Heart left ventricle (tissue), 16 donors: ENCODE results near the gene TAGLN2. TPM values are rescaled to one million over a fixed set of nuclear protein-coding genes. Genes with fewer than 3 reads are reported as not detected.

Experiments
- ATAC-seq, 4 donors: fragments of 200-7000 bp; cut with Tn5 transposase; one replicate each; pipeline ENCODE4 v1.9.1; 2020 to 2022; ENCODE audit warnings: moderate library complexity in 4 of 4, mild to moderate bottlenecking in 3 of 4, moderate number of reproducible peaks in 1 of 4
- DNase-seq, 5 donors: peaks; one replicate each; pipeline ENCODE4 v3.0.0-alpha.2; 2020
- H3K27ac ChIP-seq, 12 donors: fragments of 200-600 bp; sonication (generic) in 4 of 12; one replicate each; pipeline versions ENCODE4 v1.5.0 to v1.8.0; 2016 to 2022; ENCODE audit warnings: mild to moderate bottlenecking in 2 of 12
- H3K27me3 ChIP-seq, 9 donors: fragments of 200-600 bp; sonication (generic) in 2 of 9; one replicate each; pipeline versions ENCODE4 v1.5.1 to v1.8.0; 2016 to 2022; ENCODE audit warnings: mild to moderate bottlenecking in 3 of 9
- H3K36me3 ChIP-seq, 9 donors: fragments of 200-600 bp; sonication (generic) in 2 of 9; one replicate each; pipeline versions ENCODE4 v1.5.0 to v1.8.0; 2018 to 2022; ENCODE audit warnings: mild to moderate bottlenecking in 2 of 9
- H3K4me1 ChIP-seq, 12 donors: fragments of 200-600 bp; sonication (generic) in 4 of 12; one replicate each; pipeline versions ENCODE4 v1.5.0 to v1.8.0; 2016 to 2022; ENCODE audit warnings: mild to moderate bottlenecking in 3 of 12
- H3K4me3 ChIP-seq, 12 donors: fragments of 200-600 bp; sonication (generic) in 4 of 12; one replicate each; pipeline versions ENCODE4 v1.5.0 to v1.8.0; 2017 to 2022; ENCODE audit warnings: mild to moderate bottlenecking in 9 of 12, moderate library complexity in 4 of 12
- H3K9me3 ChIP-seq, 12 donors: fragments of 200-600 bp; sonication (generic) in 4 of 12; one replicate each; pipeline versions ENCODE4 v1.5.0 to v1.8.0; 2016 to 2022; ENCODE audit warnings: mild to moderate bottlenecking in 1 of 12
- POLR2A ChIP-seq, 2 donors: fragments of 450-650 bp; IDR thresholded peaks; one replicate each; pipeline ENCODE4 v1.6.1; 2017; ENCODE audit warnings: antibody characterized with exemption in 2 of 2, mild to moderate bottlenecking in 2 of 2, moderate library complexity in 2 of 2
- WGBS, 4 donors: extraction: QIAGEN DNeasy Blood & Tissue Kit in 2 of 4; methylation state at CpG; one replicate each; pipeline versions ENCODE4 v1.1.5 to v1.1.7; 2013 to 2018; 5-methylcytosine and 5-hydroxymethylcytosine counted together
- intact Hi-C, 10 donors: fragments of 100-400 bp; cut with DNase I; formaldehyde crosslinking; loops; one replicate each; pipeline versions ENCODE4 v1.11.1 to v1.14.2; 2022
- polyA plus RNA-seq, 2 donors: library from polyadenylated mRNA; stranded (reverse); fragments of 200-250 nt; gene quantifications; one replicate each; pipeline ENCODE4 v1.2.3, GENCODE V29; 2013
- total RNA-seq, 9 donors: library from RNA; depleted of rRNA in 2 of 9; stranded (reverse); fragments of >200 nt in 2 of 9; fragmentation: NEBNext Ultra II Directional in 3 of 9; extraction: Animal tissue kit (Norgen Biotek cat#: 25700) in 3 of 9; gene quantifications; one replicate each; pipeline versions ENCODE4 v1.1.0 to v1.2.4, GENCODE V29; 2016 to 2023
- TF ChIP-seq, protein P1 (sequence below), 12 donors: fragments of 200-600 bp; sonication (generic) in 4 of 12; IDR thresholded peaks; one replicate each; pipeline versions ENCODE4 v1.5.0 to v1.8.0; 2018 to 2022; ENCODE audit warnings: antibody characterized with exemption in 12 of 12, mild to moderate bottlenecking in 5 of 12
- donor health status: ischemic (EF 13 %, LVEDD 7.1; RV severe dilation, severe dysfunction).
- donor health status: healthy with polysubstance abuse.
- donor health status: DM: no; HTN: yes; CAD: no.
- donor health status: DM: no; HTN: no; CAD: no.
- donor health status: ischemic (EF 25% LVEDD 6.9; RV normal size, moderate dysfunction).
- donor health status: ischemic (EF 25% LVEDD 5.7; RV mildly dilated, moderate dysfunction).
- donor health status: healthy.
- donor health status: DM: yes; HTN: yes; CAD: no.
- donor health status: ischemic (EF 35%, LVEDD 5.7; RV mildly dilated, moderate dysfunction).
- donor health status: nonischemic (EF 11% LVEDD 7.7; RV severe dilation, severe dysfunction).
- donor health status: DM: yes; HTN: yes; CAD: no.
- donor health status: PGD.
- donor health status: ischemic (EF 29% LVEDD 5.4; RV normal size, mild dysfunction).
- donor health status: nonischemic (EF 23%, LVEDD 6.1; RV moderate dilation, normal function).

Gene TAGLN2
- total and polyA plus RNA-seq, 11 donors = 84.3 to 246 (median 131) TPM

- Histone ChIP-seq H3K36me3 (peaks cover 0 to 53% (median 43%) of the 10 kb centered on the region in 9 donors), H3K4me3 (peak overlapping the region in 8 of 12 donors; percentile 66 to 99 (median 84)), H3K4me1 (peaks cover 7 to 76% (median 60%) of the 10 kb centered on the region in 12 donors), H3K9me3 (no peaks in the 10 kb centered on the region), H3K27ac (peak overlapping the region in 11 of 12 donors; percentile 86 to 100 (median 97)), H3K27me3 (no peaks in the 10 kb centered on the region)
- ATAC-seq = no peak
- WGBS, 4 donors = 49 to 67% (median 59%) methylated on average over 1 of the region's 1 CpG
- intact Hi-C loops = loop anchor here in 4 of 10 donors (10.0 kb wide), 2 partner anchors 66 to 906 kb away; no protein-coding TSS in a partner anchor
- no peak for DNase-seq
- TF ChIP-seq, protein P1, sequence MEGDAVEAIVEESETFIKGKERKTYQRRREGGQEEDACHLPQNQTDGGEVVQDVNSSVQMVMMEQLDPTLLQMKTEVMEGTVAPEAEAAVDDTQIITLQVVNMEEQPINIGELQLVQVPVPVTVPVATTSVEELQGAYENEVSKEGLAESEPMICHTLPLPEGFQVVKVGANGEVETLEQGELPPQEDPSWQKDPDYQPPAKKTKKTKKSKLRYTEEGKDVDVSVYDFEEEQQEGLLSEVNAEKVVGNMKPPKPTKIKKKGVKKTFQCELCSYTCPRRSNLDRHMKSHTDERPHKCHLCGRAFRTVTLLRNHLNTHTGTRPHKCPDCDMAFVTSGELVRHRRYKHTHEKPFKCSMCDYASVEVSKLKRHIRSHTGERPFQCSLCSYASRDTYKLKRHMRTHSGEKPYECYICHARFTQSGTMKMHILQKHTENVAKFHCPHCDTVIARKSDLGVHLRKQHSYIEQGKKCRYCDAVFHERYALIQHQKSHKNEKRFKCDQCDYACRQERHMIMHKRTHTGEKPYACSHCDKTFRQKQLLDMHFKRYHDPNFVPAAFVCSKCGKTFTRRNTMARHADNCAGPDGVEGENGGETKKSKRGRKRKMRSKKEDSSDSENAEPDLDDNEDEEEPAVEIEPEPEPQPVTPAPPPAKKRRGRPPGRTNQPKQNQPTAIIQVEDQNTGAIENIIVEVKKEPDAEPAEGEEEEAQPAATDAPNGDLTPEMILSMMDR (IDR thresholded peaks at IDR 0.05) = no peak
- no peak for TF ChIP-seq POLR2A (IDR thresholded peaks at IDR 0.05)
Measured at GRCh38 chr1:159921251-159921650, 4.1 kb downstream of the TAGLN2 start.

GRCh38 chr1:159920651-159921050 is 4.7 kb downstream of the TAGLN2 start:
- TF ChIP-seq, protein P1 (IDR thresholded peaks at IDR 0.05) = no peak
- no peak for TF ChIP-seq POLR2A (IDR thresholded peaks at IDR 0.05)
- Histone ChIP-seq H3K4me3 (peak overlapping the region in 1 of 12 donors; percentile 88), H3K27me3 (no peaks in the 10 kb centered on the region), H3K4me1 (peaks cover 8 to 76% (median 60%) of the 10 kb centered on the region in 12 donors), H3K9me3 (no peaks in the 10 kb centered on the region), H3K27ac (peak overlapping the region in 6 of 12 donors; percentile 1 to 98 (median 96)), H3K36me3 (peaks cover 0 to 56% (median 43%) of the 10 kb centered on the region in 9 donors)
- no peak for ATAC-seq
- WGBS, 4 donors = 69 to 79% (median 74%) methylated on average over 1 of the region's 1 CpG
- DNase-seq = no peak
- intact Hi-C loops = loop anchor here in 4 of 10 donors (10.0 kb wide), 2 partner anchors 66 to 906 kb away; no protein-coding TSS in a partner anchor

DNA sequence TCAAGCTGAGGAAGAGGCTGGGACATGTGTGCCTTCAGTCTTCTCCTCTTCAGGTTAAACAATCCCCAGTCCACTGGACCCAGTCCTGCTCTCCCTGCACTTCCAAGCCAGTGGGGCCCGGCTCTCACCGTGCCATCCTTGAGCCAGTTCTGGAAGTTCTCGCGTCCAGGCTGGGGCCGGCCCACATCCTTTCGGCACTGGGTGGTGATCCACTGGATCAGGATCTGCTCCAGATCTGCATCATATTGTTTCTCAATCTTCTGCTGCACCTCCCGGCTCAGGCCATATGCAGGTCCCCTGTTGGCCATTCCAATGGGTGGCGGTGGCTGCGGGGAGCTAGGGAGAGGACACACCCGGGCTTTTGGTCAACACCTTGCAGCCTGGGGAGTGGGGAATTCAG is 5.1 kb downstream of the TAGLN2 start:
- TF ChIP-seq, protein P1 (IDR thresholded peaks at IDR 0.05) = no peak
- TF ChIP-seq POLR2A (IDR thresholded peaks at IDR 0.05) = no peak
- intact Hi-C loops = loop anchor here in 4 of 10 donors (10.0 kb wide), 2 partner anchors 65 to 905 kb away; no protein-coding TSS in a partner anchor
- 64 to 80% (median 76%) methylated on average over 8 to 10 of the region's 10 CpGs for WGBS, 4 donors

GRCh38 chr1:159919236-159919865 is 6.0 kb downstream of the TAGLN2 start:
- 89 to 97% (median 93%) methylated on average over 9 to 10 of the region's 10 CpGs for WGBS, 4 donors
- no peaks in the 10 kb centered on the region for H3K9me3 ChIP-seq
- DNase-seq = peak in 1 of 5 donors; percentile 16
- ATAC-seq = no peak
- intact Hi-C loops = no loop called here
- TF ChIP-seq, protein P1 (IDR thresholded peaks at IDR 0.05) = no peak
- TF ChIP-seq POLR2A (IDR thresholded peaks at IDR 0.05) = no peak
- H3K27ac ChIP-seq = peak overlapping the region in 3 of 12 donors; percentile 5 to 34 (median 13)
- H3K4me1 ChIP-seq = peaks cover 8 to 77% (median 59%) of the 10 kb centered on the region in 12 donors
- H3K27me3 ChIP-seq = no peaks in the 10 kb centered on the region
- no peak overlapping the region for H3K4me3 ChIP-seq
- H3K36me3 ChIP-seq = peaks cover 0 to 56% (median 43%) of the 10 kb centered on the region in 9 donors

More for the DNA sequence above, 5.1 kb downstream of the TAGLN2 start:
- Histone ChIP-seq H3K36me3 (peaks cover 0 to 56% (median 43%) of the 10 kb centered on the region in 9 donors), H3K4me3 (no peak overlapping the region), H3K27ac (peak overlapping the region in 5 of 12 donors; percentile 1 to 95 (median 16)), H3K27me3 (no peaks in the 10 kb centered on the region), H3K9me3 (no peaks in the 10 kb centered on the region), H3K4me1 (peaks cover 8 to 77% (median 59%) of the 10 kb centered on the region in 12 donors)
- ATAC-seq (no peak), DNase-seq (peak in 1 of 5 donors; percentile 27)
